Measurements from ENCODE around the gene OXT. TPM values are rescaled to one million over a fixed set of nuclear protein-coding genes. Genes with fewer than 3 reads are reported as not detected.

OXT gene
- total and polyA plus RNA-seq, 2 donors (not counting 1 experiment from before 2014, with no cell fraction given): 1.0 to 1.7 TPM

GRCh38 chr20:3047486-3048419, 23.7 kb upstream of the OXT start:
- Mint-ChIP-seq H3K4me3 (peak overlapping the region; percentile 61), H3K4me1 (peaks cover 15% of the 10 kb centered on the region), H3K27ac (peak overlapping the region; percentile 56), H3K9me3 (ENCODE audit: insufficient read depth) (no peaks in the 10 kb centered on the region), H3K27me3 (no peaks in the 10 kb centered on the region)
- H3K9me3 ChIP-seq (ENCODE audit: control extremely low read depth in 1 of 3, control insufficient read depth in 2 of 3, insufficient read depth in 1 of 3, low read length in 2 of 3): no peaks in the 10 kb centered on the region
- H3K9ac ChIP-seq (ENCODE audit: low read length): no peak overlapping the region
- intact Hi-C loops (cut with micrococcal nuclease): loop anchor here (2.0 to 10.0 kb wide), 4 partner anchors 157 to 720 kb away; partner anchors contain the start of genes ADISSP, ATRN, DDRGK1 and PTPRA
- H3K79me2 ChIP-seq (ENCODE audit: control insufficient read depth, insufficient read depth, low read length): peaks cover 17% of the 10 kb centered on the region
- 93% methylated on average over 12 of the region's 14 CpGs for WGBS (ENCODE audit: insufficient coverage)
- DNase-seq (no peak), ATAC-seq (ENCODE audit: low read depth) (no peak)
- H3K4me1 ChIP-seq (ENCODE audit: control insufficient read depth in 2 of 2, insufficient read depth in 2 of 2, low read length in 2 of 2): peaks cover 11 to 17% of the 10 kb centered on the region in 2 donors
- H3K27me3 ChIP-seq (replicated peaks in 1 of 4; ENCODE audit: control extremely low read depth in 1 of 4, control insufficient read depth in 3 of 4, insufficient read depth in 4 of 4, low read length in 3 of 4): no peaks in the 10 kb centered on the region
- ChIA-PET CTCF (no interaction called here), POLR2A (no interaction called here)
- no peak overlapping the region for H3K4me3 ChIP-seq (ENCODE audit: control extremely low read depth in 1 of 5, extremely low read depth in 1 of 5, insufficient read depth in 1 of 5, low read depth in 2 of 5, low read length in 4 of 5)
- TF ChIP-seq, protein P1, sequence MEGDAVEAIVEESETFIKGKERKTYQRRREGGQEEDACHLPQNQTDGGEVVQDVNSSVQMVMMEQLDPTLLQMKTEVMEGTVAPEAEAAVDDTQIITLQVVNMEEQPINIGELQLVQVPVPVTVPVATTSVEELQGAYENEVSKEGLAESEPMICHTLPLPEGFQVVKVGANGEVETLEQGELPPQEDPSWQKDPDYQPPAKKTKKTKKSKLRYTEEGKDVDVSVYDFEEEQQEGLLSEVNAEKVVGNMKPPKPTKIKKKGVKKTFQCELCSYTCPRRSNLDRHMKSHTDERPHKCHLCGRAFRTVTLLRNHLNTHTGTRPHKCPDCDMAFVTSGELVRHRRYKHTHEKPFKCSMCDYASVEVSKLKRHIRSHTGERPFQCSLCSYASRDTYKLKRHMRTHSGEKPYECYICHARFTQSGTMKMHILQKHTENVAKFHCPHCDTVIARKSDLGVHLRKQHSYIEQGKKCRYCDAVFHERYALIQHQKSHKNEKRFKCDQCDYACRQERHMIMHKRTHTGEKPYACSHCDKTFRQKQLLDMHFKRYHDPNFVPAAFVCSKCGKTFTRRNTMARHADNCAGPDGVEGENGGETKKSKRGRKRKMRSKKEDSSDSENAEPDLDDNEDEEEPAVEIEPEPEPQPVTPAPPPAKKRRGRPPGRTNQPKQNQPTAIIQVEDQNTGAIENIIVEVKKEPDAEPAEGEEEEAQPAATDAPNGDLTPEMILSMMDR (IDR thresholded peaks at IDR 0.05): no peak
- TF ChIP-seq EZH2 (IDR thresholded peaks at IDR 0.05; ENCODE audit: borderline replicate concordance, insufficient read depth, low read depth, low read length, poor library complexity, severe bottlenecking): no peak
- no peak overlapping the region for H2AFZ ChIP-seq (ENCODE audit: insufficient read depth, low read depth, low read length, poor library complexity, severe bottlenecking)
- H3K4me2 ChIP-seq (replicated peaks; ENCODE audit: low read depth, low read length, poor library complexity, severe bottlenecking): no peak overlapping the region
- no peak overlapping the region for H3K27ac ChIP-seq (ENCODE audit: low read length in 2 of 2)
- H3K36me3 ChIP-seq (replicated peaks in 1 of 2; ENCODE audit: control extremely low read depth in 1 of 2, control insufficient read depth in 1 of 2, extremely low read depth in 1 of 2, insufficient read depth in 2 of 2, low read length in 1 of 2): peaks cover 0 to 19% of the 10 kb centered on the region in 2 experiments
- peaks cover 20% of the 10 kb centered on the region for H4K20me1 ChIP-seq (ENCODE audit: control insufficient read depth, insufficient read depth, low read length, poor library complexity, severe bottlenecking)

All from B cell (primary cell).